GM19023 (cell line): ENCODE results near the gene SASH1.

Experiments
- ATAC-seq: cut with Tn5 transposase; IDR thresholded peaks from one replicate; pipeline ENCODE4 v1.9.1; 2021; ENCODE audit warnings: mild to moderate bottlenecking, moderate library complexity; ENCODE audit not compliant: unreplicated experiment

The SASH1 gene

GRCh38 chr6:148429423-148429822, 86.8 kb downstream of the SASH1 start:
- no peak for ATAC-seq

- no peak for ATAC-seq
Observed at GRCh38 chr6:148430897-148431296, 88.3 kb downstream of the SASH1 start.

- no peak for ATAC-seq
Observed at GRCh38 chr6:148431413-148431812, 88.8 kb downstream of the SASH1 start.

GRCh38 chr6:148431840-148432239, 89.2 kb downstream of the SASH1 start:
- ATAC-seq, result no peak

GRCh38 chr6:148432462-148433195, 90.0 kb downstream of the SASH1 start:
- no peak for ATAC-seq

- ATAC-seq, result no peak
Observed at GRCh38 chr6:148435386-148435785, 92.7 kb downstream of the SASH1 start.

- no peak for ATAC-seq
Observed at GRCh38 chr6:148436466-148436865, 93.8 kb downstream of the SASH1 start.

- no peak for ATAC-seq
Observed at GRCh38 chr6:148438632-148439031, 96.0 kb downstream of the SASH1 start.

GRCh38 chr6:148440016-148440415, 97.4 kb downstream of the SASH1 start:
- ATAC-seq, result no peak

GRCh38 chr6:148440877-148441453, 98.3 kb downstream of the SASH1 start:
- ATAC-seq, result no peak

GRCh38 chr6:148441454-148441911, 98.8 kb downstream of the SASH1 start:
- no peak for ATAC-seq

- no peak for ATAC-seq
Observed at GRCh38 chr6:148443798-148444560, 101.3 kb downstream of the SASH1 start.

- ATAC-seq, result no peak
Observed at GRCh38 chr6:148445116-148445515, 102.5 kb downstream of the SASH1 start.

GRCh38 chr6:148445620-148446019, 103.0 kb downstream of the SASH1 start:
- ATAC-seq, result no peak

GRCh38 chr6:148446681-148447080, 104.0 kb downstream of the SASH1 start:
- no peak for ATAC-seq

- ATAC-seq, result no peak
Observed at GRCh38 chr6:148447521-148448230, 105.0 kb downstream of the SASH1 start.

- no peak for ATAC-seq
Observed at GRCh38 chr6:148448369-148449012, 105.9 kb downstream of the SASH1 start.

- ATAC-seq, result no peak
Observed at GRCh38 chr6:148450866-148451265, 108.2 kb downstream of the SASH1 start.

- ATAC-seq, result no peak
Observed at GRCh38 chr6:148451690-148452089, 109.1 kb downstream of the SASH1 start.

GRCh38 chr6:148452876-148453275, 110.2 kb downstream of the SASH1 start:
- ATAC-seq, result no peak

GRCh38 chr6:148453906-148454305, 111.3 kb downstream of the SASH1 start:
- ATAC-seq, result no peak
